WTC11 (cell line): Measurements from ENCODE around the gene BGN. TPM values are rescaled to one million over a fixed set of nuclear protein-coding genes. Genes with fewer than 3 reads are reported as not detected.

Experiments used
- ATAC-seq: fragments of 200-7000 bp; cut with Tn5 transposase; 2 replicates; pipeline ENCODE4 v1.10.0; 2021; ENCODE audit warnings: mild to moderate bottlenecking, moderate library complexity
- CTCF ChIA-PET: fragments of 300-600 bp; sonication (Branson Sonifier 250); formaldehyde crosslinking; loops from one replicate; lab custom pipeline; 2021; ENCODE audit warnings: antibody characterized with exemption; lab: Charles Lee
- POLR2A ChIA-PET: fragments of 350-600 bp; sonication (Branson Sonifier 250); formaldehyde crosslinking; loops from one replicate; lab custom pipeline; 2021; ENCODE audit warnings: antibody characterized with exemption; lab: Charles Lee
- DNase-seq: peaks from one replicate; pipeline ENCODE4 v3.0.0; 2021; ENCODE audit warnings: low spot score
- H3K27ac Mint-ChIP-seq: 2 replicates; pipeline ENCODE4 v1.8.0; 2021; ENCODE audit warnings: mixed read lengths
- H3K27me3 Mint-ChIP-seq: 2 replicates; pipeline ENCODE4 v1.8.0; 2021; ENCODE audit warnings: low read depth, mild to moderate bottlenecking, moderate library complexity, mixed read lengths
- H3K36me3 Mint-ChIP-seq: 2 replicates; pipeline ENCODE4 v1.8.0; 2021; ENCODE audit warnings: mixed read lengths
- H3K4me1 Mint-ChIP-seq: 2 replicates; pipeline ENCODE4 v1.8.0; 2022; ENCODE audit warnings: mixed read lengths
- H3K4me3 Mint-ChIP-seq: 2 replicates; pipeline ENCODE4 v1.8.0; 2021; ENCODE audit warnings: mild to moderate bottlenecking, moderate library complexity, mixed read lengths
- H3K9me3 Mint-ChIP-seq: 2 replicates; pipeline ENCODE4 v1.8.0; 2021; ENCODE audit warnings: mixed read lengths
- CBFB ChIP-seq: sonication (generic); formaldehyde crosslinking; IDR thresholded peaks from 2 replicates; pipeline ENCODE4 v1.8.1; 2022; ENCODE audit warnings: mild to moderate bottlenecking, low read depth, missing genetic modification reagents
- CREM ChIP-seq: sonication (generic); formaldehyde crosslinking; IDR thresholded peaks from 2 replicates; pipeline ENCODE4 v1.8.1; 2022; ENCODE audit warnings: mild to moderate bottlenecking, missing genetic modification reagents, moderate library complexity
- ETV6 ChIP-seq: sonication (generic); formaldehyde crosslinking; IDR thresholded peaks from 2 replicates; pipeline ENCODE4 v1.8.1; 2022; ENCODE audit warnings: mild to moderate bottlenecking, missing genetic modification reagents
- GABPB1 ChIP-seq: sonication (generic); formaldehyde crosslinking; IDR thresholded peaks from 2 replicates; pipeline ENCODE4 v1.8.1; 2023; ENCODE audit warnings: mild to moderate bottlenecking, missing genetic modification reagents
- JUN ChIP-seq: sonication (generic); formaldehyde crosslinking; IDR thresholded peaks from 2 replicates; pipeline ENCODE4 v1.8.0; 2023; ENCODE audit warnings: mild to moderate bottlenecking, missing genetic modification reagents
- NFATC4 ChIP-seq: fragments of 250-450 bp; sonication (Bioruptor Pico); IDR thresholded peaks from 2 replicates; pipeline ENCODE4 v1.9.0; 2021; ENCODE audit warnings: mild to moderate bottlenecking
- NFYB ChIP-seq: sonication (generic); formaldehyde crosslinking; conservative IDR thresholded peaks from 2 replicates; pipeline ENCODE4 v1.8.0; 2022; ENCODE audit warnings: low read depth, missing genetic modification reagents
- ZNF121 ChIP-seq: sonication (generic); formaldehyde crosslinking; IDR thresholded peaks from 2 replicates; pipeline ENCODE4 v1.8.0; 2023; ENCODE audit warnings: missing genetic modification reagents
- ZNF219 ChIP-seq: sonication (generic); formaldehyde crosslinking; IDR thresholded peaks from 2 replicates; pipeline ENCODE4 v1.8.0; 2023; ENCODE audit warnings: missing genetic modification reagents, mild to moderate bottlenecking, borderline replicate concordance
- total RNA-seq: library from RNA; stranded (reverse); gene quantifications from 3 replicates; pipeline ENCODE4 v1.2.3, GENCODE V29; 2021
- TF ChIP-seq, protein P1 (sequence below): sonication (generic); formaldehyde crosslinking; IDR thresholded peaks from 2 replicates; pipeline ENCODE4 v1.8.0; 2022; ENCODE audit warnings: mild to moderate bottlenecking, missing genetic modification reagents
- TF ChIP-seq, protein P2 (sequence below): fragments of 250-450 bp; sonication (Bioruptor Pico); IDR thresholded peaks from 2 replicates; pipeline ENCODE4 v1.8.0; 2021; ENCODE audit warnings: mild to moderate bottlenecking
- TF ChIP-seq, protein P3 (sequence below): fragments of 250-450 bp; sonication (Bioruptor Pico); conservative IDR thresholded peaks from 2 replicates; pipeline ENCODE4 v1.9.0; 2021; ENCODE audit warnings: mild to moderate bottlenecking
- TF ChIP-seq, protein P4 (sequence below): fragments of 250-450 bp; sonication (Bioruptor Pico); IDR thresholded peaks from 2 replicates; pipeline ENCODE4 v1.9.0; 2021; ENCODE audit warnings: mild to moderate bottlenecking
- TF ChIP-seq, protein P5 (sequence below): sonication (generic); formaldehyde crosslinking; conservative IDR thresholded peaks from 2 replicates; pipeline ENCODE4 v1.8.1; 2022; ENCODE audit warnings: mild to moderate bottlenecking, missing genetic modification reagents

The BGN gene
- total RNA-seq, 1 experiment from 2014 or later, result 1.8 TPM

DNA sequence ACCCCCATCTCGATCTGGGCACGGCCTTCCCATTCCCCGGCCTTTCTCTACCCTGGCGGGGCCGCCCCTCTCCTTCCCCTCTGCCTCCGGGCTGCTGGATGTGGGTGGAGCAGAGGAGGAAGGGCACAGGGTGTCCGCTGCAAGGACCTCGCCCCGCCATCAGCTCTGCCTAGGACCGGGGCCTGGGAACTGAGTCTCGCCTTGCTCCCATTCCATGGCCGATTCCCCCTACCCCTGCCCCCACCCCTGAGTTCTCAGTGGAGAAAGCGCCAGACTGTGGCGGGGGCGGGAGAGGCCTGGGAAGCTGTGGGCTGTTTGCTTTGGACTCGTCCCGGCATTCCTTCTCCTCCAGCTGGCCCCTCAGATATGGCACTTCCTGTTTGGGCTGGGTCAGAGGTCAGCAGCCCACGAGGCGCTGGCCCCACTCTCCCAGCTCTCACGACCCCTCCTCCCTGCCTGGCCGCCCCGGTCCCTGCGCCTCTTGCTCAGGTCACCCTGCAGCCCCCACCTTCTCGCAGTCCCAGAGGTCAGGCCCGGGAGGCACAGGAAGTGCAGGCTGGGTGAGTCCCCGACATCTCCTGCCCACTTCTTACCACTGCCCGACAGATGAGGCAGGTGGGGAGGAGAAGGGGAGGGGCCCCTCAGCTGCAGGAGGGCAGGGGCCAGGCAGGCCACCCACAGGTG is 6.4 kb upstream of the BGN start:
- CTCF ChIA-PET, result interaction anchor here (0.8 to 1.1 kb wide), 2 partner anchors 18 to 27 kb away, joined by 3 to 5 read pairs; partner anchors contain the start of gene HAUS7
- no peak for DNase-seq
- H3K9me3 Mint-ChIP-seq, result no peaks in the 10 kb centered on the region
- ATAC-seq, result no peak; the same call in 1 of the 2 replicates
- no peak overlapping the region for H3K4me3 Mint-ChIP-seq
- no peak overlapping the region for H3K27ac Mint-ChIP-seq
- TF ChIP-seq ETV6 (CRISPR knock-in tag) (no peak), ZNF219 (CRISPR knock-in tag) (no peak), GABPB1 (CRISPR knock-in tag) (peak; percentile 37; the same call in 1 of the 2 replicates), NFATC4 (no peak)
- TF ChIP-seq, all 79 proteins: peak for 1
- POLR2A ChIA-PET, result no interaction called here
- no peaks in the 10 kb centered on the region; the same call in 1 of the 2 replicates for H3K27me3 Mint-ChIP-seq
- no peaks in the 10 kb centered on the region for H3K36me3 Mint-ChIP-seq
- peaks cover 6% of the 10 kb centered on the region; the same call in 1 of the 2 replicates for H3K4me1 Mint-ChIP-seq

DNA sequence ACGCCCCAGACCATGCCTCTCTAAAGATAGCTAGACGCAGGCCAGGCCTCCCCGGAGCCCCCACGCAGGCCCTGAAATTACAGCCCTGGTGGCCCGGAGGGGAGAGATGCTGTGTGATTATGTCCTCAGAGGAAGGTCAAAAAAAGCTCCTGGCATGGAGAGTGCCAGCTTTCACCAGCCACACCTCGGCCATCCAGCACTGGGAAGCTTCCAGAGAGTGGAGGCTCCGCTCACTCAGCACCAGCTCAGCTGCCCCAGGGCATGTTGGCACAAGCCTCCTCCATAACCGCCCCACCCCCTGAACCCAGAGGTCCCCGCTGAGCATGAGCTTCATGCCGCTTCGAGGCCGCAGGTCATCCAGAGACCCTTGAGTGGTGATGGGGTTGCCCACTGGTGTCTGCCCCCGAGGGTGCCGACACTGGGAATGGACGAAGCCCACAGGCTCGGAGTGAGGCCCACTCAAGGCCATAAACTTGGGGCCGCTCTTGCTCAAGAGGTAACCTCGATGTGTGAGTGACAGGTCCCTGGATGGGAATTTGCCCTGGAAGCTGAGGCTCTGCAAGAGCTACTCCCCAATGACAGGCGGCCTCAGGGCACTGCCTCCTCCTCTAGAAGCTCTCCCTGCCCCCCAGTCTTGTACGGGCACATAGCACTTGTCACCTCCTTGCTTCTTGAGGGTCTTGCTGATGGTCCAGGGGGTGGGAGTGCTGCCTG is 4.4 kb upstream of the BGN start:
- H3K9me3 Mint-ChIP-seq, result no peaks in the 10 kb centered on the region

More for the DNA sequence above, 4.4 kb upstream of the BGN start:
- Mint-ChIP-seq H3K4me3 (no peak overlapping the region), H3K36me3 (no peaks in the 10 kb centered on the region), H3K27ac (no peak overlapping the region), H3K27me3 (no peaks in the 10 kb centered on the region), H3K4me1 (peaks cover 8% of the 10 kb centered on the region; the same call in 1 of the 2 replicates)
- DNase-seq (no peak), ATAC-seq (no peak)
- no peak for TF ChIP-seq ZNF121 (CRISPR knock-in tag)
- no peak for TF ChIP-seq CREM
- no peak for TF ChIP-seq NFYB (CRISPR knock-in tag)
- TF ChIP-seq, protein P1, sequence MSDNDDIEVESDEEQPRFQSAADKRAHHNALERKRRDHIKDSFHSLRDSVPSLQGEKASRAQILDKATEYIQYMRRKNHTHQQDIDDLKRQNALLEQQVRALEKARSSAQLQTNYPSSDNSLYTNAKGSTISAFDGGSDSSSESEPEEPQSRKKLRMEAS (CRISPR knock-in tag), result no peak
- TF ChIP-seq, protein P2, sequence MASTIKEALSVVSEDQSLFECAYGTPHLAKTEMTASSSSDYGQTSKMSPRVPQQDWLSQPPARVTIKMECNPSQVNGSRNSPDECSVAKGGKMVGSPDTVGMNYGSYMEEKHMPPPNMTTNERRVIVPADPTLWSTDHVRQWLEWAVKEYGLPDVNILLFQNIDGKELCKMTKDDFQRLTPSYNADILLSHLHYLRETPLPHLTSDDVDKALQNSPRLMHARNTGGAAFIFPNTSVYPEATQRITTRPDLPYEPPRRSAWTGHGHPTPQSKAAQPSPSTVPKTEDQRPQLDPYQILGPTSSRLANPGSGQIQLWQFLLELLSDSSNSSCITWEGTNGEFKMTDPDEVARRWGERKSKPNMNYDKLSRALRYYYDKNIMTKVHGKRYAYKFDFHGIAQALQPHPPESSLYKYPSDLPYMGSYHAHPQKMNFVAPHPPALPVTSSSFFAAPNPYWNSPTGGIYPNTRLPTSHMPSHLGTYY (CRISPR knock-in tag), result no peak
- no peak for TF ChIP-seq GABPB1 (CRISPR knock-in tag)
- TF ChIP-seq JUN (CRISPR knock-in tag), result no peak
- TF ChIP-seq, protein P3, sequence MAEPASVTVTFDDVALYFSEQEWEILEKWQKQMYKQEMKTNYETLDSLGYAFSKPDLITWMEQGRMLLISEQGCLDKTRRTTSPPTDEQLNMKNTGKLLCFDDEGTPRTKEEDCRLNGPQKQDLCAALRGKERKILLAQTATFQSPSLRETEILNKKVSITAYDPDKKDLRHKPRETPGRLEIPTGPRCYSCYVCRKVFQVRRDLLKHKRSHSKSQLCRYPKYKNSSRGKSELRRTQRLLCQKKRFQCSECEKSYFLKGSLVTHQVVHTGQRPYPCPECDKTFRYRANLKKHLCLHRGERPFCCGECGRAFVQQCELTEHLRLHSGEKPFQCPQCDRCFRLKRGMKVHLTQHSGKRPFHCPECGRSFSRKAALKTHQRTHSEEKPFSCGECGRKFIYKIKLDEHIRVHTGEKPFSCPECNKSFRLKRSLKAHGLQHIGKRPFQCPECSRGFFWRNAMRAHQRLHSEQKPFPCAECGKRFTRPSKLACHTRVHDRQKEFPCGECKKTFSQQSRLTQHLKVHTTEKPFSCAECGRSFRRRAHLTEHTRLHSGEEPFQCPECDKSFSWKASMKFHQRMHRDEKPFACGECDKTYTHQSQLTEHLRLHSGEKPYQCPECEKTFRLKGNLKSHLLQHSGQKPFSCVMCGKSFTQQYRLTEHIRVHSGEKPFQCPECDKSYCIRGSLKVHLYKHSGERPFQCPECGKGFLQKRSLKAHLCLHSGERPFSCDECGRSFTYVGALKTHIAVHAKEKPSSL, result no peak
- TF ChIP-seq, protein P4, sequence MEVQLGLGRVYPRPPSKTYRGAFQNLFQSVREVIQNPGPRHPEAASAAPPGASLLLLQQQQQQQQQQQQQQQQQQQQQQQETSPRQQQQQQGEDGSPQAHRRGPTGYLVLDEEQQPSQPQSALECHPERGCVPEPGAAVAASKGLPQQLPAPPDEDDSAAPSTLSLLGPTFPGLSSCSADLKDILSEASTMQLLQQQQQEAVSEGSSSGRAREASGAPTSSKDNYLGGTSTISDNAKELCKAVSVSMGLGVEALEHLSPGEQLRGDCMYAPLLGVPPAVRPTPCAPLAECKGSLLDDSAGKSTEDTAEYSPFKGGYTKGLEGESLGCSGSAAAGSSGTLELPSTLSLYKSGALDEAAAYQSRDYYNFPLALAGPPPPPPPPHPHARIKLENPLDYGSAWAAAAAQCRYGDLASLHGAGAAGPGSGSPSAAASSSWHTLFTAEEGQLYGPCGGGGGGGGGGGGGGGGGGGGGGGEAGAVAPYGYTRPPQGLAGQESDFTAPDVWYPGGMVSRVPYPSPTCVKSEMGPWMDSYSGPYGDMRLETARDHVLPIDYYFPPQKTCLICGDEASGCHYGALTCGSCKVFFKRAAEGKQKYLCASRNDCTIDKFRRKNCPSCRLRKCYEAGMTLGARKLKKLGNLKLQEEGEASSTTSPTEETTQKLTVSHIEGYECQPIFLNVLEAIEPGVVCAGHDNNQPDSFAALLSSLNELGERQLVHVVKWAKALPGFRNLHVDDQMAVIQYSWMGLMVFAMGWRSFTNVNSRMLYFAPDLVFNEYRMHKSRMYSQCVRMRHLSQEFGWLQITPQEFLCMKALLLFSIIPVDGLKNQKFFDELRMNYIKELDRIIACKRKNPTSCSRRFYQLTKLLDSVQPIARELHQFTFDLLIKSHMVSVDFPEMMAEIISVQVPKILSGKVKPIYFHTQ (CRISPR knock-in tag), result no peak
- TF ChIP-seq CBFB (CRISPR knock-in tag), result no peak
- TF ChIP-seq, protein P5, sequence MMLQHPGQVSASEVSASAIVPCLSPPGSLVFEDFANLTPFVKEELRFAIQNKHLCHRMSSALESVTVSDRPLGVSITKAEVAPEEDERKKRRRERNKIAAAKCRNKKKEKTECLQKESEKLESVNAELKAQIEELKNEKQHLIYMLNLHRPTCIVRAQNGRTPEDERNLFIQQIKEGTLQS (CRISPR knock-in tag), result no peak
- CTCF ChIA-PET, result interaction anchor here (1.2 to 3.0 kb wide), 5 partner anchors 8 to 49 kb away, joined by 3 to 26 read pairs (median 7); partner anchors contain the start of gene HAUS7
- POLR2A ChIA-PET, result no interaction called here
